Esophagus (tissue), 2 donors: ENCODE results near the gene NRXN3. TPM values are rescaled to one million over a fixed set of nuclear protein-coding genes. Genes with fewer than 3 reads are reported as not detected.

Experiments used
- H3K27ac ChIP-seq, 2 donors: one replicate each; pipeline ENCODE4 v1.5.1; 2013; ENCODE audit warnings: low read depth in 2 of 2, mild to moderate bottlenecking in 2 of 2, inconsistent platforms in 1 of 2, low read length in 1 of 2, moderate library complexity in 1 of 2
- H3K27me3 ChIP-seq, 2 donors: one replicate each; pipeline ENCODE4 v1.6.1; 2013; ENCODE audit warnings: low read length in 2 of 2, control low read depth in 1 of 2, mild to moderate bottlenecking in 1 of 2; ENCODE audit not compliant: insufficient read depth in 2 of 2, control insufficient read depth in 1 of 2
- H3K36me3 ChIP-seq, 2 donors: one replicate each; pipeline ENCODE4 v1.6.1; 2013; ENCODE audit warnings: low read length in 1 of 2; ENCODE audit not compliant: control insufficient read depth in 2 of 2, insufficient read depth in 2 of 2
- H3K4me1 ChIP-seq, 2 donors: one replicate each; pipeline ENCODE4 v1.6.1; 2013; ENCODE audit warnings: low read length in 1 of 2; ENCODE audit not compliant: control insufficient read depth in 2 of 2, insufficient read depth in 2 of 2
- H3K4me3 ChIP-seq, 2 donors: one replicate each; pipeline ENCODE4 v1.5.1; 2013; ENCODE audit warnings: low read length in 2 of 2, mild to moderate bottlenecking in 2 of 2, low read depth in 1 of 2, moderate library complexity in 1 of 2
- H3K9me3 ChIP-seq, 2 donors: one replicate each; pipeline ENCODE4 v1.6.1; 2013; ENCODE audit warnings: mild to moderate bottlenecking in 2 of 2, low read depth in 1 of 2, low read length in 1 of 2, moderate library complexity in 1 of 2; ENCODE audit not compliant: control insufficient read depth in 2 of 2, insufficient read depth in 1 of 2
- WGBS, 2 donors: extraction: QIAGEN DNeasy Blood & Tissue Kit; methylation state at CpG; one replicate each; pipeline ENCODE4 v1.1.7; 2013; 5-methylcytosine and 5-hydroxymethylcytosine counted together
- polyA plus RNA-seq, 2 donors: library from polyadenylated mRNA; stranded (reverse); fragments of 200-250 nt; gene quantifications; one replicate each; pipeline ENCODE4 v1.2.3, GENCODE V29; 2013
- donor health status: healthy with polysubstance abuse.
- donor health status: Bipolar disorder and iron deficiency.

NRXN3 gene
- polyA plus RNA-seq, result 1 to 10 TPM; 1.7 to 2.2 TPM

DNA sequence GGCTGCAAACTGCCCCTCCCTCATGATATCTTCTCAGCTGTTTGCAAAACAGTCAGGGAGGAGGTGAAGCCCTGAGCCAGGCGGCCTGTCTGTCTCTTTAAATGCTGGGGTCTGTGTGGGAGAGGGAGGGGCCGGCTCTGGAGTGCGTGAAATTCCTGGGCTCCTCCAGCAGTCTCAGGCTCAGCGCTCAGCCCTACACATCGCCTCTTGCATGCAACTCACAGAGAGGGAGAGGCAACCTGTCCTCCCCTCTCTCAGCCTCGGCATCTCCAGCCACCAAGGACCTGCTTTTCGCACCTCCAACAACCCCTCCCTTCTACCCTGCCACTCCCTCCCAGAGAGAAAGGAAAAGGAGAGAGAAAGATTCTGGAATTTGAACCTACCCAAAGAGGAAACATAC, at the start of gene NRXN3:
TSS of gene NRXN3 (plus strand) at position 171 of the 400 bp plus-strand sequence. CDS start 72,721 bp downstream, outside the sequence.
- 3 to 6% methylated on average over 7 of the region's 7 CpGs for WGBS, 2 donors
- H3K9me3 ChIP-seq, result no peaks in the 10 kb centered on the region
- H3K27ac ChIP-seq, result no peak within 1 kb of the TSS
- no peaks in the 10 kb centered on the region for H3K27me3 ChIP-seq
- H3K36me3 ChIP-seq, result no peaks in the 10 kb centered on the region
- no peaks in the 10 kb centered on the region for H3K4me1 ChIP-seq
- H3K4me3 ChIP-seq, result no peak within 1 kb of the TSS

- 44 to 59% methylated on average over 5 of the region's 5 CpGs for WGBS, 2 donors
- Histone ChIP-seq H3K36me3 (no peaks in the 10 kb centered on the region), H3K27me3 (no peaks in the 10 kb centered on the region)
These were observed 47.7 kb upstream of the NRXN3 start for GRCh38 chr14:78122436-78122835.

DNA sequence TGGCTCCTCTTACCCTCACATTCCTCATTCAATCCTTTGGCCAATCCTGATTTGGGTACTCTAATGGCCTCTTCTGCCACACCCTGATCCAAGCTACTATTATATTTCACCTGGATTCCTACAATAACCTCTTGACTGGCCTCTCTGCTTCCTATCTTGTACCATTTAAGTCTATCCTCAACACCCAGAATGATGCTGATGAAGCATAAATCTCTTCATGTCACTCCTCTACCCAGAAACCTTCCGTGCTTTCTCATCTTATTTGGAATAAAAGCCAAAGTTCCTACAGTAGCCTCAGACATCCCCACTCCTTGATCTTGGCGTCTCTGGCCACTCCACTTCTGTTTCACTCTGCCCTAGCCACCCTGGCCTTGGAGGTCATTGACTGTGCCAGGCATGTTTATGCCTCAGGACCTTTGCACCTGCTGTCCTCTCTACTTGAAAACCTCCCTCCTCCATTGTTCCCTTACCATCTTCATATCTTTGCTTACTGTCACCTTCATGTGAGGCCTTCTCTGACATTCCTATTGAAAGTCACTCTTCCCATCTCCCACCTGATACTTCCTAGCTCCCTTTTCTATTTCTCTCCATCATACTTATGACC, 46.4 kb upstream of the NRXN3 start:
- Histone ChIP-seq H3K4me3 (no peak overlapping the region), H3K36me3 (no peaks in the 10 kb centered on the region), H3K27ac (no peak overlapping the region), H3K27me3 (no peaks in the 10 kb centered on the region), H3K4me1 (no peaks in the 10 kb centered on the region), H3K9me3 (peaks cover 0 to 4% of the 10 kb centered on the region in 2 donors)
- 82 to 85% methylated on average over 2 of the region's 2 CpGs for WGBS, 2 donors

More at GRCh38 chr14:78122436-78122835, 47.7 kb upstream of the NRXN3 start:
- peaks cover 0 to 4% of the 10 kb centered on the region in 2 donors for H3K9me3 ChIP-seq
- no peak overlapping the region for H3K4me3 ChIP-seq
- no peaks in the 10 kb centered on the region for H3K4me1 ChIP-seq
- no peak overlapping the region for H3K27ac ChIP-seq

DNA sequence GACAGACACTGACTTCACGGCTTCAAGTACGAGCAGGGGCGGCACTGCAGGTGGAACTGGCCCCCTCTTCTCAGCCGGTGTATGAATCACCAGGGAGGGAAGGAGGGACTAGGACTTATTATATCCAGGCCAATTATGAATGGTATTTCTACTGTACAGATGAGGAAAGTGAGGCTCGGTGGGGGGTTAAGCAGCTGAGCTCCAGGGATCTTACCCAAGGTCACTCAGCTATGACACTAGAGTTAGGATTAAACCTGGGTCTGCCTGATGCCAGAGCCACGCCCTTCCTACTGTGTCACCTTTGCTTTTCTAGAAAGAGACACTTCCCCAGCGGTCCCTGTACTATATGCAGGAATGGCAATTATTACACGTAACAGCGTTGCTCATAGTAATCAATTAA, 42.2 kb upstream of the NRXN3 start:
- Histone ChIP-seq H3K27me3 (no peaks in the 10 kb centered on the region), H3K9me3 (peaks cover 0 to 4% of the 10 kb centered on the region in 2 donors), H3K36me3 (no peaks in the 10 kb centered on the region), H3K4me1 (no peaks in the 10 kb centered on the region), H3K27ac (no peak overlapping the region), H3K4me3 (no peak overlapping the region)
- WGBS, 2 donors, result 79 to 89% methylated on average over 8 to 9 of the region's 9 CpGs

DNA sequence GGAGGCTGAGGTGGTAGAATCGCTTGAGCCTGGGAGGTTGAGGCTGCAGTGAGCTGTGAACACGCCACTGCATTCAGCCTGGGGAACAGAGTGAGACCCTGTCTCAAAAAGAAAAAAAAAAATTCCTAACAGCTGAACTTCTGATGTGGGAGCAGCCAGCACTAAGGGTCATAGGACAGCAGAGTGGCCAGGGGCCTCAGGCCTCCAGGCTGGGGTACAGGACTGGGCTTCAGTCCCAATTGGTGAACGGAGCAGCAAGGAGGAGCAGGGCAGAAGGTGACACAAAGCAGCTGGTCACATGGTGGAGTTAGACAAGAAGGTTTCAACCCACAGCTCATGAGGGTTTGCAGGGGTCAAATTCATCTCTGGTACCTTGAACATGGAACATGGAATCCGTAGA, 40.8 kb upstream of the NRXN3 start:
- peaks cover 0 to 4% of the 10 kb centered on the region in 2 donors for H3K9me3 ChIP-seq
- no peak overlapping the region for H3K27ac ChIP-seq
- no peaks in the 10 kb centered on the region for H3K4me1 ChIP-seq
- H3K27me3 ChIP-seq, result no peaks in the 10 kb centered on the region
- H3K4me3 ChIP-seq, result no peak overlapping the region
- H3K36me3 ChIP-seq, result no peaks in the 10 kb centered on the region
- WGBS, 2 donors, result 66 to 90% methylated on average over 4 of the region's 4 CpGs

DNA sequence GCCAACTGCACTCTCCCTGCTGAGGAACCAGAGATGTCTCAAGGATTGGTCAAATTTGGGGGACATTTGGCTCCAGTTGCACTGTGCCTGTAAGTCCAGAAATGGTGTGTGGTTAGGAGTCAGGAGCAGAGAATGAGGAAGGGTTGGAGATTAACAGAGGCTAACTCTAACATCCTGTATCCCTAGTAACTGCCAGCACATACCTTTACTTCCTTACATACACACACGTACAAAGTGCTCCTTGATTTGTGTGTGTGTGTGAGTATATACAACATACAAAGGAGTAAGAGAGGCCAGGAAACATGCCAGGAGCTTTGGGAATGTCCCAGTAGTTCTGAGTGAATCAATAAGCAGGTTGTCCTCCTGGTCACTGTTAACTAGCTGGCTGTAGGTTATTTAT, 39.8 kb upstream of the NRXN3 start:
- no peak overlapping the region for H3K27ac ChIP-seq
- H3K4me3 ChIP-seq, result no peak overlapping the region
- 52 to 78% methylated on average over 1 of the region's 1 CpG for WGBS, 2 donors
- H3K4me1 ChIP-seq, result no peaks in the 10 kb centered on the region
- H3K36me3 ChIP-seq, result no peaks in the 10 kb centered on the region
- H3K27me3 ChIP-seq, result no peaks in the 10 kb centered on the region
- peaks cover 0 to 4% of the 10 kb centered on the region in 2 donors for H3K9me3 ChIP-seq

DNA sequence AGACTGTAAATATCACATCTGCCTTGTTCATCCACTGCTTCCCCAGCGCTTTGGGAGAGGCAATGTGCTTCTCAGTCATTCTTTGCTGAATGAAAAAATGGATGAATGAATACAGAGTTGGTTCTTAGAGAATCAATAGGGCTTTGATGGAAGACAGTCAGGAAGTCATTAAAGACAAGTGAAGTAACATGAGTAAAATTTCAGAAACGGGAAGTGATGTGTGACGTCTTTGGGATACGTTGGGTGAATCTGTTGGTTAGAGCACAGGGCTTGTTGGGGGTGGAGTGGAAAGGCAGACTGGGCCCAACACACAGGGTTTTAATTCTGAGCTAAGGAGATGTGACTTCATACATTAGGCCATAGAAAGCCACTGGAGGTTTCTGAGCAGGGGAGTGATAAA, 39.0 kb upstream of the NRXN3 start:
- H3K27me3 ChIP-seq, result no peaks in the 10 kb centered on the region
- no peak overlapping the region for H3K27ac ChIP-seq
- H3K4me3 ChIP-seq, result no peak overlapping the region
- no peaks in the 10 kb centered on the region for H3K9me3 ChIP-seq
- no peaks in the 10 kb centered on the region for H3K36me3 ChIP-seq
- H3K4me1 ChIP-seq, result no peaks in the 10 kb centered on the region
- 69 to 81% methylated on average over 4 of the region's 4 CpGs for WGBS, 2 donors

DNA sequence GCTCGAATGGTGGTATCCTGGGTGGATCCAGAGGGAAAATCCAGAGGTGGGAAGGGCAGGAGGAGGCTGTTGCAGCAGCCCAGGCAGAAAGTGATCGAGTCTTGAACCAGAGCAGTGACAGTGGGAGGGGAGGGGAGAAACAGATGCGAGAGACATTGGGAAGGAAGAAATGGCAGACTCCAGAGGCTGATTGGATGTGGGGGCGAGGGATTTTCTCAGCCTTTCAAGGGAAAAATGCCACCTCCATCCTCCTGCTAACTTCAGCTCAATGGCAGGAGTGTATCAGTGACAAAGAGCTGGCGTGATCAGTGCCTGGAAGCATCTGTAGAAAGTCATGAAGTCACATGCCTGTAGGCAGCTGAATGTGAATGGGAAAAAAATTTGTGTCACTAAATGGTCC, 38.6 kb upstream of the NRXN3 start:
- 71 to 78% methylated on average over 5 of the region's 5 CpGs for WGBS, 2 donors
- H3K27ac ChIP-seq, result no peak overlapping the region

DNA sequence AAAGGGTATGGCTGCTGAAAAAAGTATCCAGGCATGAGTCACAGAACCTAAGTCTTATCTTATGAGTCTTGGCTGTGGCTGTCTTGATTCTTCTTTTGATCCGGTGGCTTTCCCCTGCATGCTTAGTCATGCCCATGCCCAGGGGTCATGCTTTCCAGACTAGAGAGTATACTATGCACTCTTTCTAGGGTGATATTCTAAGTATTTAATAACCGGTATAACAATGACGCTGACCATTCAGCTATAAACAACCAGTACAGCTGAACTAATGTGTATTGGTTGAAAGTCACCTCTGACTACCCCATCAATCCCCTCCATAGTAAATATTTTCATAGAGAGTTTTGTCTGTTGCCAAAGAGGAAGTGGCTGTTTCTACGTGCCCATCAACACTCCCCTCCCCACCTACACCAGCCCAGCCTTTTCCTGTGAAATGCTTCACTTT, 34.7 kb upstream of the NRXN3 start:
- no peak overlapping the region for H3K27ac ChIP-seq
- H3K4me1 ChIP-seq, result no peaks in the 10 kb centered on the region
- H3K36me3 ChIP-seq, result no peaks in the 10 kb centered on the region
- H3K27me3 ChIP-seq, result no peaks in the 10 kb centered on the region
- 24 to 35% methylated on average over 4 of the region's 4 CpGs for WGBS, 2 donors
- no peak overlapping the region for H3K4me3 ChIP-seq
- no peaks in the 10 kb centered on the region for H3K9me3 ChIP-seq

More for the DNA sequence above, 38.6 kb upstream of the NRXN3 start:
- Histone ChIP-seq H3K27me3 (no peaks in the 10 kb centered on the region), H3K4me3 (no peak overlapping the region), H3K36me3 (no peaks in the 10 kb centered on the region), H3K4me1 (no peaks in the 10 kb centered on the region), H3K9me3 (no peaks in the 10 kb centered on the region)

DNA sequence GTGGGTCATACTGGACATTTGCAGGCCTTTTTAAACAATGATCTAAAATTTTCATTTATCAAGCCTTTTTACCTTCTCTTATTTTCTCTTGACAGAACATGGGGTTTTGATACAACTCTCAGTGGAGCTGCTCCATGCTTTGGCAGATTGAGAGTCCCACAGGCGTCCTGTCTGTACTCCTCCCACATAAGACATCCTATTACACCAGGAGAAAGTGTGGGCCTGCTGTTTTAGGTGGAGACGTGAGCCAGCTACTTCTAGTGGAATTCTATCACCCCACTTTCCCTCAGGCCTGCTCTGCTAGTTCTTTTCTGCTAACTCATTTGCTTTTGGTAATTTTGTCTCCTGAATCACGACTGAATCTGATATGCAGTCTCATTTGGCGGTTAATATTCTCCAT, 33.5 kb upstream of the NRXN3 start:
- no peak overlapping the region for H3K4me3 ChIP-seq
- no peaks in the 10 kb centered on the region for H3K36me3 ChIP-seq
- WGBS, 2 donors, result 73 to 77% methylated on average over 4 of the region's 4 CpGs
- H3K27me3 ChIP-seq, result no peaks in the 10 kb centered on the region
- no peak overlapping the region for H3K27ac ChIP-seq
- H3K9me3 ChIP-seq, result no peaks in the 10 kb centered on the region
- H3K4me1 ChIP-seq, result no peaks in the 10 kb centered on the region
